Karpas-422 (cell line): ENCODE data around the gene RBMS3. TPM values are rescaled to one million over a fixed set of nuclear protein-coding genes. Genes with fewer than 3 reads are reported as not detected.

Source experiments
- DNase-seq: peaks from one replicate; pipeline ENCODE4 v3.0.0-alpha.2; 2015
- H2AFZ ChIP-seq: fragments of 200-600 bp; sonication (generic); 2 replicates; pipeline ENCODE4 v1.6.1; 2014; ENCODE audit warnings: antibody characterized with exemption, low read length, mixed read lengths
- H3K27ac ChIP-seq: fragments of 200-600 bp; sonication (generic); 2 replicates; pipeline ENCODE4 v1.5.1; 2014; ENCODE audit warnings: mild to moderate bottlenecking, low read length, moderate library complexity
- H3K27me3 ChIP-seq: fragments of 200-600 bp; sonication (generic); 2 replicates; pipeline ENCODE4 v1.6.1; 2014; ENCODE audit warnings: low read length, mixed read lengths
- H3K36me3 ChIP-seq: fragments of 200-600 bp; sonication (generic); 2 replicates; pipeline ENCODE4 v1.6.1; 2014; ENCODE audit warnings: low read length, mixed read lengths; ENCODE audit not compliant: insufficient read depth
- H3K4me1 ChIP-seq: fragments of 200-600 bp; sonication (generic); 2 replicates; pipeline ENCODE4 v1.6.1; 2014; ENCODE audit warnings: mild to moderate bottlenecking, low read length, mixed read lengths
- H3K4me2 ChIP-seq: fragments of 200-600 bp; sonication (generic); 2 replicates; pipeline ENCODE4 v1.6.1; 2014; ENCODE audit warnings: low read length, low read depth, mild to moderate bottlenecking; ENCODE audit not compliant: poor library complexity, severe bottlenecking
- H3K4me3 ChIP-seq: fragments of 200-600 bp; sonication (generic); 2 replicates; pipeline ENCODE4 v1.5.1; 2014; ENCODE audit warnings: mild to moderate bottlenecking, antibody characterized with exemption, low read length, mixed read lengths
- H3K79me2 ChIP-seq: fragments of 200-600 bp; sonication (generic); 2 replicates; pipeline ENCODE4 v1.6.1; 2014; ENCODE audit warnings: mild to moderate bottlenecking, low read length, mixed read lengths
- H3K9ac ChIP-seq: fragments of 200-600 bp; sonication (generic); 2 replicates; pipeline ENCODE4 v1.6.0; 2014; ENCODE audit warnings: low read length
- H3K9me2 ChIP-seq: fragments of 200-600 bp; sonication (generic), shearing (Covaris generic); replicated peaks from 2 replicates; pipeline ENCODE4 v1.6.0; 2014; ENCODE audit warnings: mild to moderate bottlenecking, low read length, moderate library complexity; ENCODE audit not compliant: insufficient read depth
- H3K9me3 ChIP-seq: fragments of 300-700, 200-600 bp; sonication (generic); 2 replicates; pipeline ENCODE4 v1.6.1; 2014; ENCODE audit warnings: low read length, mixed read lengths
- H4K20me1 ChIP-seq: fragments of 200-600 bp; sonication (generic); 2 replicates; pipeline ENCODE4 v1.6.1; 2014; ENCODE audit warnings: mild to moderate bottlenecking, antibody characterized with exemption, low read length, low read depth; ENCODE audit not compliant: insufficient read depth
- total RNA-seq: library from RNA; depleted of rRNA; stranded (reverse); fragments of >200 nt; shearing (Covaris generic); gene quantifications from 2 replicates; pipeline ENCODE4 v1.2.3, GENCODE V29; 2014; ENCODE audit warnings: low replicate concordance

RBMS3 gene
- total RNA-seq, 1 experiment from 2014 or later, result not detected

DNA sequence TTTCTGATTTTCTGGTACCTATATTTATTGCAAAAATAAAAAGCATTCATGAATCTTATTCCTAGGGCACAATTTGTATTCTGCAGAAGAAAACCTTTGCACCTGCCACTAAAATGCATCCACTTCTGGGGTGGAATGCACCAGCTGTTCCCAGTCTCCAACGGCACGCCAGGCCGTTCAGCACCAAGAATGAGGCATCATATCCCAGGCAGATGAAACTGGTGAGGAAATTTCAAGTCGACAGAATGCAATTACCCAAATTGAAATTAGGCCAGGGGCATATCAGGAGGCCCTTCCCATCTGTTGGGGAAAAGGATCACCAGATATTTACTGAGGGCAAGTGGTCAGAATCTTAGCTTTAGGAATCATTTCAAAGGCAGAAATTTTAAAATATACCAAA is 13.6 kb upstream of the RBMS3 start:
- no peak for DNase-seq
- Histone ChIP-seq H3K36me3 (no peaks in the 10 kb centered on the region), H4K20me1 (no peaks in the 10 kb centered on the region), H2AFZ (no peak overlapping the region), H3K9me2 (no peaks in the 10 kb centered on the region), H3K27me3 (no peaks in the 10 kb centered on the region), H3K4me3 (no peak overlapping the region), H3K4me2 (no peak overlapping the region), H3K79me2 (no peaks in the 10 kb centered on the region), H3K27ac (no peak overlapping the region), H3K9me3 (peaks cover 37% of the 10 kb centered on the region), H3K9ac (no peak overlapping the region), H3K4me1 (no peaks in the 10 kb centered on the region)

DNA sequence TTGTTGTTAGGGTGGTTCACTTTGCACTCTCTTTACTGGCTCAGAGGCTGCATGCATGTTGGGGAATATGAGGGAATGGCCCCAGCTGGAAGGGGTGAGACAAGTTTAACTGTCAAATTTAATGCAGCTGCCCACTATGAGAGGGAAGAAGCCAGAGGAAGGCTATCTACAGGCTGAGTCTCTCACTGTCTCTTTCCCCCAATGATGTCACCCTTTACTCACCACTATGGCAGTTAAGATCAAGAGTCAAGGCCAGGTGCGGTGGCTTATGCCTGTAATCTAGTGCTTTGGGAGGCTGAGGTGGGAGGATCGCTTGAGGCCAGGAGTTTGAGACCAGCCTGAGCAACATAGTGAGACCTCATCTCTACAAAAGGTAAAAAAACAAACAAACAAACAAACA is 12.2 kb upstream of the RBMS3 start:
- Histone ChIP-seq H3K36me3 (no peaks in the 10 kb centered on the region), H3K4me1 (no peaks in the 10 kb centered on the region), H3K4me3 (no peak overlapping the region), H3K4me2 (no peak overlapping the region), H3K9ac (no peak overlapping the region), H2AFZ (no peak overlapping the region), H3K27ac (no peak overlapping the region), H4K20me1 (no peaks in the 10 kb centered on the region), H3K27me3 (no peaks in the 10 kb centered on the region), H3K79me2 (no peaks in the 10 kb centered on the region), H3K9me3 (peaks cover 30% of the 10 kb centered on the region), H3K9me2 (no peaks in the 10 kb centered on the region)
- DNase-seq, result no peak

DNA sequence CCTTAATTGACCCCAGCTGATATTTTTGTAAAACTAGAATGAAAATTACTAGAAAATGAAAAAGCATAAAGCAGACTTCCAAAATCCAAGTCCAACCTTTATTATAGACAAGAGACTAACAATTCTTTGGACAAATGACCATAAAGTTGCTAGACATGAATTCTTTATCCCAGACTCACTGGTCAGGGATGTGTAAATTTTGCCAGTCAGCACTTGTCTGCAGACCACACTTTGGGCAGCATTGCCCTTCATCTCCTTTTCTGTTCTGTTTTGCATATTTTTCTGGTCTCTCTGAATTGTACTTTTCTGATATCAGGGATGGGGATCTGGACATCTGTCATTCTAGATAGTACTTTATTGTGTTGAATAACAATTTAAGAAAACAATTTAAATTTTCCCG is 10.1 kb upstream of the RBMS3 start:
- Histone ChIP-seq H3K79me2 (no peaks in the 10 kb centered on the region), H2AFZ (no peak overlapping the region), H3K4me3 (no peak overlapping the region), H3K9me2 (no peaks in the 10 kb centered on the region), H3K4me2 (no peak overlapping the region), H3K9me3 (peaks cover 26% of the 10 kb centered on the region), H3K9ac (no peak overlapping the region), H3K4me1 (no peaks in the 10 kb centered on the region), H3K27me3 (no peaks in the 10 kb centered on the region), H3K36me3 (no peaks in the 10 kb centered on the region), H3K27ac (no peak overlapping the region), H4K20me1 (no peaks in the 10 kb centered on the region)
- no peak for DNase-seq

DNA sequence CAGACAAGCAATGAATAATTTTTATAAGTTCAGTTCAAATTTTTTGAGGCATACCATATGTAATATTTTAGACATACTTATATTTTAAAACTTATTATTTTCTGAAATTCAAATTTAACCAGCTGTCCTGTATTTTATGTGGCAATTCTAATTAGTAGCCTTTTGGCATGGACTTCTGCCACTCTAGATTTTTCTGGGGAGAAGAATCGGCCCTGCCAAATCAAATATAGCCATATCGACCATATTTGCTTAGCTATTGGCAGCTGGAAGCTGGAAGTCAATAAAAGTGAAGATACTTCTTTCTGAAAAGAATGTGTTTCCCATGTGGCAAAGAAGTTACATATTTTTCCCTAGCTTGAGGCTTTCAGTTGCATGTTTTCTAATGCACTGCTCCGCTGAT is 9.4 kb upstream of the RBMS3 start:
- no peak overlapping the region for H2AFZ ChIP-seq
- no peak for DNase-seq
- no peaks in the 10 kb centered on the region for H3K9me2 ChIP-seq
- H3K27me3 ChIP-seq, result no peaks in the 10 kb centered on the region
- no peak overlapping the region for H3K4me2 ChIP-seq
- H3K36me3 ChIP-seq, result no peaks in the 10 kb centered on the region
- H3K79me2 ChIP-seq, result no peaks in the 10 kb centered on the region
- no peaks in the 10 kb centered on the region for H3K4me1 ChIP-seq
- no peak overlapping the region for H3K4me3 ChIP-seq
- peaks cover 26% of the 10 kb centered on the region for H3K9me3 ChIP-seq
- H3K27ac ChIP-seq, result no peak overlapping the region
- H4K20me1 ChIP-seq, result no peaks in the 10 kb centered on the region
- H3K9ac ChIP-seq, result no peak overlapping the region

DNA sequence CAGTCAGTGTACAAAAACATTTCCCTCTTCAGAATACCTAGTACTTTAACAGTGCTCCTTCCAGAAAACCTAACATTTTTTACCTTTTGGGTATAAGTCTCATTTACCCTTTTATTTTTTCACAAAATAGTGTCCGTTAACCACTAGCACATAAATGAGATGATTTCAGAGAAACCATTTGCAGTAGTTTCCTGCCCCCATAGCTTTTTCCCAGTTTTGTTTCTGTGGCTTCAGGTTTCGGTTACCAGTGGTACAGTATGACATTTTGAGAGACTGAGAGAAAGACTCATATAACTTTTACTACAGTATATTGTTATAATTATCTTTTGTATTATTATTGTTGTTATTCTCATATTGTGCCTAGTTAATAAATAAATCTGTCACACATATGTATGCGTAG is 6.2 kb upstream of the RBMS3 start:
- H3K4me1 ChIP-seq, result no peaks in the 10 kb centered on the region
- no peak overlapping the region for H2AFZ ChIP-seq
- H3K36me3 ChIP-seq, result no peaks in the 10 kb centered on the region
- no peak overlapping the region for H3K4me2 ChIP-seq
- no peak overlapping the region for H3K9ac ChIP-seq
- no peaks in the 10 kb centered on the region for H3K9me2 ChIP-seq
- no peak for DNase-seq
- no peaks in the 10 kb centered on the region for H3K27me3 ChIP-seq
- no peaks in the 10 kb centered on the region for H3K79me2 ChIP-seq
- no peaks in the 10 kb centered on the region for H4K20me1 ChIP-seq
- H3K27ac ChIP-seq, result no peak overlapping the region
- H3K9me3 ChIP-seq, result peaks cover 20% of the 10 kb centered on the region
- H3K4me3 ChIP-seq, result no peak overlapping the region

DNA sequence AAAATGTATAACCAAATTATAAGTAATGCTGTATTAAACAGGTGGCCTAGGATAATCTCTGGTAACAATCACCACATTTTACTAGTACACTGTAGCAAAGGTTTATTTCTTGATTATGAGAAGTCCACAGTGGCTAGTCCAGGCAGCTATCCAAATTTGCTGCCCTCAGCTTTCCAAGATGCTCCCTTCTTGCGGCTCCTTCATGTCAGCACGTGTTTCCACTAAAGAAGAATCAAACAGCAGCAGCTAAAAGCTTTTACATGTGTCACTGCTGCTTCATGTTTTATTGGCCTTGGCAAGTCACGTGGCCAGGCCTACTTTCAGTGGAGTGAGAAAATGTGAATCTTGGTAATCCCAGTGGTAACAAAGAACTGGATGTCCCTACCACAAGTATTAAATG is 5.6 kb upstream of the RBMS3 start:
- Histone ChIP-seq H3K79me2 (no peaks in the 10 kb centered on the region), H2AFZ (no peak overlapping the region), H3K4me1 (no peaks in the 10 kb centered on the region), H3K27ac (no peak overlapping the region), H3K4me2 (no peak overlapping the region), H3K9me2 (no peaks in the 10 kb centered on the region), H3K4me3 (no peak overlapping the region), H3K9me3 (peaks cover 17% of the 10 kb centered on the region), H4K20me1 (no peaks in the 10 kb centered on the region), H3K36me3 (no peaks in the 10 kb centered on the region), H3K27me3 (no peaks in the 10 kb centered on the region), H3K9ac (no peak overlapping the region)
- DNase-seq, result no peak

DNA sequence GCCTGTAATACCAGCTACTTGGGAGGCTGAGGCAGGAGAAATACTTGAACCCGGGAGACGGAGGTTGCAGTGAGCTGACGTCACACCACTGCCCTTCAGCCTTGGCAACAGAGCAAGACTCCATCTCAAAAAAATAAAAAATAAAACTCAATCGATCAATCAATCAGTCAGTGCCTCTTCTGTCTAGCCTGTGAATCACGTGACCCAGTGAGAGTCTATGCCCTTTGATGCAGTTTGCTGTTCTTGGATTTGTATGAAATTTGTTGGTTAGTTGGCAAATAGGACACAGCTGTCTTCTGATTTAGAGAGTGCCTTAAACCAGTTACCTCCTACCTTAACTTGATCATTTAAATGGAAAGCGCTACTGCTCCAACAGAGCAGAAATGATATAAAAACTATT is 3.6 kb upstream of the RBMS3 start:
- H3K9me2 ChIP-seq, result no peaks in the 10 kb centered on the region
- H3K9me3 ChIP-seq, result peaks cover 4% of the 10 kb centered on the region
- H3K4me1 ChIP-seq, result no peaks in the 10 kb centered on the region
- no peaks in the 10 kb centered on the region for H3K36me3 ChIP-seq
- H3K27ac ChIP-seq, result no peak overlapping the region
- no peak overlapping the region for H3K4me2 ChIP-seq
- no peaks in the 10 kb centered on the region for H3K27me3 ChIP-seq
- H3K4me3 ChIP-seq, result no peak overlapping the region
- no peaks in the 10 kb centered on the region for H3K79me2 ChIP-seq
- H4K20me1 ChIP-seq, result no peaks in the 10 kb centered on the region
- H3K9ac ChIP-seq, result no peak overlapping the region
- DNase-seq, result no peak
- H2AFZ ChIP-seq, result no peak overlapping the region

DNA sequence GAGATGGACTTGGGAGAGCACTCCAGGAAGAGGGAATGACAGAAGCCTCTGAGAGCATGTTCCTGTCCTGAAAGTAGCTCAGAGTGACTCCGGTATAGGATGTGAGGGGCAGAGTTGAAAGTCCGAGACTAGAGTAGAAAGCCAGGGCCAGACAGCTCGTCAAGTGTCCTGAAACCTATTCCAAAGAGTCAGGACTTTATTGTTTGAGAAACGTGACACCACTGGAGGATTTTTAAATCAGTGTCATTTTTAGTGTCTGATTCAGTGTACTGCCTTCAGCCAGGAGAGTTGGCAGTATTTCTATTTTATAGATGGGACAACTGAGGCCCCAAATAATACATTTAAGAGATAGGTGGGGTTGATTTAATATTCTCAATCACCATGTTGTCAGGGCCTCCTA is 1.6 kb upstream of the RBMS3 start:
- Histone ChIP-seq H4K20me1 (no peaks in the 10 kb centered on the region), H3K27ac (no peak overlapping the region), H3K9ac (no peak overlapping the region), H3K9me3 (peaks cover 4% of the 10 kb centered on the region; the same call in 1 of the 2 replicates), H3K9me2 (no peaks in the 10 kb centered on the region), H3K36me3 (no peaks in the 10 kb centered on the region), H3K27me3 (no peaks in the 10 kb centered on the region), H3K4me1 (no peaks in the 10 kb centered on the region), H3K4me3 (no peak overlapping the region), H2AFZ (no peak overlapping the region), H3K79me2 (no peaks in the 10 kb centered on the region), H3K4me2 (no peak overlapping the region)
- no peak for DNase-seq

DNA sequence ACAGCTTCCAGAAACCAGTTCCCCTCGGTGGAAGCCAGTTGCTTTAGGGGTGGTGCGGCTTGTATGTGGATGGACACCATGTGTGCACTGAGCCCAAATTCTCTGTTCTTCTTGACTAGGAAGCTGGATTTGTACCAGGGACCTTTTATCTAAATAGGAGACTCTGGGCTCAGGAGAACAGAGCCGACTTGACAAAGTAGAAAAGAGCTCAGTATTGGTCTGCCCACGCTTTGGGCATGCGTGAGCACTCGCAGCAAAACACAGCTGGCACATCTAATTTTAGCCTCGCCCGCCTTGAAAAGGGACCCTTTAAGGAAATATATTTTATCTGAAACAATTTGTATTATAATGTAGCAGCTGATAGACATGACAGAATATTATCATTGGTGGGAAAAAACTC is 1.1 kb upstream of the RBMS3 start:
- no peak for DNase-seq
- no peaks in the 10 kb centered on the region for H3K79me2 ChIP-seq
- no peak overlapping the region for H2AFZ ChIP-seq
- H3K9me3 ChIP-seq, result peaks cover 4% of the 10 kb centered on the region; the same call in 1 of the 2 replicates
- no peak overlapping the region for H3K4me2 ChIP-seq
- no peak overlapping the region for H3K27ac ChIP-seq
- H3K27me3 ChIP-seq, result no peaks in the 10 kb centered on the region
- H3K9me2 ChIP-seq, result no peaks in the 10 kb centered on the region
- H3K4me1 ChIP-seq, result no peaks in the 10 kb centered on the region
- H3K36me3 ChIP-seq, result no peaks in the 10 kb centered on the region
- no peak overlapping the region for H3K9ac ChIP-seq
- no peak overlapping the region for H3K4me3 ChIP-seq
- H4K20me1 ChIP-seq, result no peaks in the 10 kb centered on the region
